H1 (cell line): ENCODE measurements around the gene ARL9. TPM values are rescaled to one million over a fixed set of nuclear protein-coding genes. Genes with fewer than 3 reads are reported as not detected.
A peak's percentile ranks its signal among the peaks of the same experiment; 100 is the strongest.

Experiments used
- CBX8 ChIP-seq: fragments of 300-800, 300-1000 bp; sonication (generic); IDR thresholded peaks from 2 replicates; pipeline ENCODE4 v1.7.1; 2016; ENCODE audit warnings: low read depth, low read length, borderline replicate concordance
- EGR1 ChIP-seq: IDR thresholded peaks from 2 replicates; pipeline ENCODE4 v1.6.1; 2011; ENCODE audit warnings: low read depth, low read length, borderline replicate concordance
- EP300 ChIP-seq, 2 experiments: IDR thresholded peaks; 1 replicate in 1 of 2; 2 replicates in 1 of 2; pipeline ENCODE4 v1.6.1; 2011 to 2012; ENCODE audit warnings: low read depth in 2 of 2, low read length in 2 of 2, mild to moderate bottlenecking in 2 of 2, borderline replicate concordance in 1 of 2, inconsistent platforms in 1 of 2, moderate library complexity in 1 of 2
- FOSL1 ChIP-seq: IDR thresholded peaks from 2 replicates; pipeline ENCODE4 v1.6.1; 2011; ENCODE audit warnings: mild to moderate bottlenecking, low read depth, low read length, moderate library complexity; ENCODE audit not compliant: insufficient read depth
- KDM4A ChIP-seq: IDR thresholded peaks from one replicate; pipeline ENCODE4 v1.7.1; 2012; ENCODE audit warnings: low read depth, mild to moderate bottlenecking, moderate library complexity, low read length, inconsistent platforms; ENCODE audit not compliant: severe bottlenecking
- RNF2 ChIP-seq: fragments of 200-900, 300-1000 bp; sonication (generic); IDR thresholded peaks from 2 replicates; pipeline ENCODE4 v1.7.1; 2016; ENCODE audit warnings: borderline replicate concordance, low read depth, mild to moderate bottlenecking, antibody characterized with exemption, low read length; ENCODE audit not compliant: poor library complexity, severe bottlenecking; ENCODE audit errors: missing control alignments
- SP1 ChIP-seq: IDR thresholded peaks from 2 replicates; pipeline ENCODE4 v1.6.1; 2011; ENCODE audit warnings: low read depth, low read length
- TCF12 ChIP-seq: IDR thresholded peaks from 2 replicates; pipeline ENCODE4 v1.6.1; 2011; ENCODE audit warnings: low read depth, mild to moderate bottlenecking, low read length
- polyA plus RNA-seq, 7 experiments: library from polyadenylated mRNA; depleted of rRNA in 3 of 7; stranded (reverse) in 5 of 7; unstranded in 2 of 7; fragments of >200 nt in 5 of 7; fragments of 200-250 nt in 2 of 7; gene quantifications; 1 replicate in 5 of 7; 2 replicates in 1 of 7; 4 replicates in 1 of 7; pipeline versions ENCODE4 v1.2.1 to v1.2.3, GENCODE V29; 2011 to 2013; ENCODE audit warnings: missing spikeins in 2 of 7, mixed read lengths in 2 of 7
- total RNA-seq: library from RNA; stranded (reverse); fragmentation: NEBNext Ultra II Directional; extraction: Animal tissue kit (Norgen Biotek cat#: 25700); gene quantifications from 2 replicates; pipeline ENCODE4 v1.2.1, GENCODE V29; 2021
- TF ChIP-seq, protein P1 (sequence below): IDR thresholded peaks from 2 replicates; pipeline ENCODE4 v1.6.1; 2012; ENCODE audit warnings: inconsistent platforms

The ARL9 gene
- total and polyA plus RNA-seq, 2 of the 8 experiments (the other 6 are each of a cell fraction or from before 2014, with no cell fraction given), result 0.60 to 0.76 TPM

- TF ChIP-seq, protein P1, sequence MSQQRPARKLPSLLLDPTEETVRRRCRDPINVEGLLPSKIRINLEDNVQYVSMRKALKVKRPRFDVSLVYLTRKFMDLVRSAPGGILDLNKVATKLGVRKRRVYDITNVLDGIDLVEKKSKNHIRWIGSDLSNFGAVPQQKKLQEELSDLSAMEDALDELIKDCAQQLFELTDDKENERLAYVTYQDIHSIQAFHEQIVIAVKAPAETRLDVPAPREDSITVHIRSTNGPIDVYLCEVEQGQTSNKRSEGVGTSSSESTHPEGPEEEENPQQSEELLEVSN, result peak; percentile 83
- no peak for TF ChIP-seq FOSL1
- TF ChIP-seq TCF12, result 0 out of 2 replicates have a peak, but pooled peaks have one; percentile 73
- no peak for TF ChIP-seq EP300 (IDR thresholded peaks at IDR 0.05; ENCODE audit: borderline replicate concordance in 1 of 2, low read depth in 2 of 2, low read length in 2 of 2)
- TF ChIP-seq EGR1, result no peak
- no peak for TF ChIP-seq CBX8
- peak; percentile 53 for TF ChIP-seq KDM4A
- TF ChIP-seq SP1, result no peak
- no peak for TF ChIP-seq RNF2
These were observed 39.1 kb downstream of the ARL9 start (continued) for GRCh38 chr4:56544573-56545131.
